ENCODE results near the gene CGB8. TPM values are rescaled to one million over a fixed set of nuclear protein-coding genes. Genes with fewer than 3 reads are reported as not detected.
A peak's percentile ranks its signal among the peaks of the same experiment; 100 is the strongest.

Gene CGB8
- total RNA-seq, 3 donors from 2014 or later (not counting 1 experiment from before 2014, with no cell fraction given) = not detected

- peaks cover 4% of the 10 kb centered on the region for H3K4me1 ChIP-seq (ENCODE audit: control insufficient read depth, insufficient read depth, low read length)
- no peak overlapping the region for H3K27ac ChIP-seq (ENCODE audit: low read length)
- peak; percentile 77 to 91 (median 78) for ATAC-seq
- no peaks in the 10 kb centered on the region for H3K9me3 Mint-ChIP-seq
- no peaks in the 10 kb centered on the region for H3K36me3 Mint-ChIP-seq
- H3K27me3 ChIP-seq (ENCODE audit: control insufficient read depth, insufficient read depth, low read length) = no peaks in the 10 kb centered on the region
- no peaks in the 10 kb centered on the region for H3K9me3 ChIP-seq (ENCODE audit: control insufficient read depth, insufficient read depth, low read length)
- peak; percentile 61 for TF ChIP-seq CTCF (IDR thresholded peaks at IDR 0.05)
- intact Hi-C loops (cut with micrococcal nuclease) = loop anchor here (10.0 kb wide), 2 partner anchors 145 to 365 kb away; partner anchors contain the start of gene DBP
- peaks cover 8% of the 10 kb centered on the region for H3K36me3 ChIP-seq (ENCODE audit: control insufficient read depth, insufficient read depth, low read length)
- peak; percentile 42 to 82 for DNase-seq
- no peak overlapping the region for H3K4me3 Mint-ChIP-seq
- no peak overlapping the region for H3K27ac Mint-ChIP-seq
- peaks cover 0 to 13% of the 10 kb centered on the region in 2 donors for H3K4me1 Mint-ChIP-seq
- H3K27me3 Mint-ChIP-seq (ENCODE audit: low read depth in 2 of 2) = no peaks in the 10 kb centered on the region
- no peak overlapping the region for H3K4me3 ChIP-seq (ENCODE audit: low read length)
- WGBS (ENCODE audit: insufficient coverage) = 68% methylated on average over 15 of the region's 16 CpGs
These were observed 49.2 kb downstream of the CGB8 start for GRCh38 chr19:48999481-49000325.

GRCh38 chr19:48997972-48998371 lies 50.9 kb downstream of the CGB8 start:
- WGBS (ENCODE audit: insufficient coverage) = 96% methylated on average over 5 of the region's 5 CpGs
- no peak overlapping the region for H3K4me3 ChIP-seq (ENCODE audit: low read length)
- peaks cover 1% of the 10 kb centered on the region for H3K36me3 ChIP-seq (ENCODE audit: control insufficient read depth, insufficient read depth, low read length)
- H3K4me1 Mint-ChIP-seq = peaks cover 11 to 24% of the 10 kb centered on the region in 2 donors
- no peak for TF ChIP-seq CTCF (IDR thresholded peaks at IDR 0.05)
- H3K4me3 Mint-ChIP-seq = no peak overlapping the region
- H3K36me3 Mint-ChIP-seq = no peaks in the 10 kb centered on the region
- intact Hi-C loops (cut with micrococcal nuclease) = loop anchor here (10.0 kb wide), 2 partner anchors 147 to 363 kb away; partner anchors contain the start of gene DBP
- no peaks in the 10 kb centered on the region for H3K27me3 ChIP-seq (ENCODE audit: control insufficient read depth, insufficient read depth, low read length)
- no peak for ATAC-seq
- peaks cover 15% of the 10 kb centered on the region for H3K4me1 ChIP-seq (ENCODE audit: control insufficient read depth, insufficient read depth, low read length)
- H3K27me3 Mint-ChIP-seq (ENCODE audit: low read depth in 2 of 2) = no peaks in the 10 kb centered on the region
- H3K9me3 Mint-ChIP-seq = no peaks in the 10 kb centered on the region
- no peak overlapping the region for H3K27ac Mint-ChIP-seq
- peak; percentile 35 to 63 for DNase-seq
- no peak overlapping the region for H3K27ac ChIP-seq (ENCODE audit: low read length)
- no peaks in the 10 kb centered on the region for H3K9me3 ChIP-seq (ENCODE audit: control insufficient read depth, insufficient read depth, low read length)

Other genes starting within 250 kb of the CGB8 start
- 10 to 100 TPM; 11.4 to 14.5 (median 12.1) TPM for gene BCAT2, start 238.1 kb downstream of the CGB8 start, total RNA-seq
- gene HSD17B14, start 212.6 kb downstream of the CGB8 start, total RNA-seq = under 1 TPM in 1 of 3 donors, not detected in 2; 0.75 TPM
- gene PLEKHA4, start 180.5 kb downstream of the CGB8 start, total RNA-seq = 1 to 10 TPM; 2.5 to 6.5 (median 5.2) TPM
- 1,000 to 10,000 TPM in 2 of 3 donors, 100 to 1,000 TPM in 1; 942 to 1,308 (median 1,174) TPM for gene PPP1R15A, start 176.7 kb downstream of the CGB8 start, total RNA-seq
- not detected for gene TULP2, start 150.4 kb downstream of the CGB8 start, total RNA-seq
- gene NUCB1, start 148.8 kb downstream of the CGB8 start, total RNA-seq = 100 to 1,000 TPM; 163 to 192 (median 171) TPM
- gene DHDH, start 115.4 kb downstream of the CGB8 start, total RNA-seq = not detected
- 100 to 1,000 TPM; 117 to 133 (median 120) TPM for gene BAX, start 94.2 kb downstream of the CGB8 start, total RNA-seq
- gene FTL, start 83.8 kb downstream of the CGB8 start, total RNA-seq = 1,000 to 10,000 TPM in 2 of 3 donors, 100 to 1,000 TPM in 1; 554 to 1,168 (median 1,024) TPM
- gene GYS1, start 55.8 kb downstream of the CGB8 start, total RNA-seq = 10 to 100 TPM; 31.6 to 34.5 (median 34.4) TPM
- 10 to 100 TPM; 23.6 to 28.3 (median 26.5) TPM for gene RUVBL2, start 55.2 kb downstream of the CGB8 start, total RNA-seq
- gene LHB, start 32.0 kb downstream of the CGB8 start, total RNA-seq = 1 to 10 TPM in 1 of 3 donors, not detected in 2; 1.4 TPM
- not detected for gene CGB3, start 24.8 kb downstream of the CGB8 start, total RNA-seq
- not detected for gene CGB2, start 17.2 kb downstream of the CGB8 start, total RNA-seq
- gene CGB1, start 12.2 kb downstream of the CGB8 start, total RNA-seq = not detected
- not detected for gene CGB5, start 5.3 kb downstream of the CGB8 start, total RNA-seq
- gene CGB7, start 8.6 kb upstream of the CGB8 start, total RNA-seq = not detected
- gene NTF4, start 15.7 kb upstream of the CGB8 start, total RNA-seq = not detected
- gene KCNA7, start 23.6 kb upstream of the CGB8 start, total RNA-seq = not detected
- 100 to 1,000 TPM; 244 to 312 (median 299) TPM for gene SNRNP70, start 36.3 kb upstream of the CGB8 start, total RNA-seq
- gene LIN7B, start 65.3 kb upstream of the CGB8 start, total RNA-seq = 1 to 10 TPM; 6.2 to 8.8 (median 6.5) TPM
- gene C19orf73, start 70.0 kb upstream of the CGB8 start, total RNA-seq = 1 to 10 TPM; 2.3 to 2.7 (median 2.7) TPM
- 1 to 10 TPM; 5.3 to 5.5 (median 5.3) TPM for gene PPFIA3, start 70.4 kb upstream of the CGB8 start, total RNA-seq
- not detected for gene HRC, start 106.3 kb upstream of the CGB8 start, total RNA-seq
- under 1 TPM in 1 of 3 donors, not detected in 2; 0.20 TPM for gene TRPM4, start 108.7 kb upstream of the CGB8 start, total RNA-seq

Data from natural killer cell (primary cell).